Stimulated activated CD4-positive, alpha-beta T cell treated with anti-CD3 and anti-CD28 coated beads, Interleukin-1b, Interleukin-23, amount 100 ng/mL, for 24 hours (primary cell): ENCODE measurements around the gene TEC.
"Not testable (repeated sequence)": the region's sequence is repeated elsewhere in the genome, so short reads cannot be mapped to it uniquely, and the experiment has no call there.

Source experiments
- DNase-seq, 4 experiments: peaks; one replicate each; pipeline ENCODE4 v3.0.0-alpha.2; 2020; ENCODE audit warnings: low read depth in 4 of 4, low spot score in 1 of 4

The TEC gene

DNA sequence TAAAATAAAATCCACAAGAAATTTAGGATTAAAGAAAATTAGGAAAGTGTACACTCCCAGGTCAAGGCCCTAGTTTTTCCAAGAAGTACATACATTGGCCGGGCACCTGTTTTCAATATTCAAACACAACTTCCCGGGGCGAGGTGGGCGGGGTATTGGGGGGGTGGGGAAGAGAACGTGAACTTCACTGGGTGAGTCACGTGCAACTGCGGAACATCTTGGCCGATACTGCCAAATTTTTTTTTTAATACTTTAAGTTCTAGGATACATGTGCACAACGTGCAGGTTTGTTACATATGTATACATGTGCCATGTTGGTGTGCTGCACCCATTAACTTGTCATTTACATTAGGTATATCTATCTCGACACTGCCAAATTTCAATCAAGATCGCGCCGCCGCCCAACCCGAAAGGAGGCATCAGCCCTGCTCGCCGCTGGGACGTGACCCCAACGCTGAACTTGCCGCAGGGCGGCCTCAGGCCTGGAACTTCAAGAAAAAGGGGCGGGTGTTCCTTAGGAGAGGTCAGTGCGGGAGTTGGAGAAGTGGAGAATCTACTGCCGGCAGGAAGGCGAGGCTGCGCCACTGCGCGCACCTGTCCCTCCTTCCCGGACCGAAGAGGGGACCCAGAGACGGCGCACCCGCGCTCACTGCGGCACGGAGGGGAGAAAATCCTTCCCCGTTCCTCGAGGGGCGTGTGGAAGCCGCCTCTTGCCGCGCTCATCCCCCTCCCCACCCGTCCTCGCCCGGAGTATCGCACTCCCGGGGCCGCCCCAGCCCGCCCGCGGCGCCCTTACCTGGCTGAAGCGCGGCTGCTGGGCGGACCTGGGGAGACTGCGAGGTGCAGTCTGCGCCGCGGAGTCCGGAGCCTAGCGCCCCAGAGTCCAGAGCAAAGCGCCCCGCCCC is at the start of gene TEC:
TSS of gene TEC (minus strand) at position 883 of the 905 bp plus-strand sequence. CDS start 41,224 bp downstream, outside the sequence.
- peak; percentile 2 to 28 (median 16) for DNase-seq

- DNase-seq: peak in 1 of 4 experiments; percentile 5
Observed at GRCh38 chr4:48315728-48316630, 46.3 kb upstream of the TEC start.

- DNase-seq: not testable (repeated sequence)
Observed at GRCh38 chr4:48314746-48315145, 45.1 kb upstream of the TEC start.

DNA sequence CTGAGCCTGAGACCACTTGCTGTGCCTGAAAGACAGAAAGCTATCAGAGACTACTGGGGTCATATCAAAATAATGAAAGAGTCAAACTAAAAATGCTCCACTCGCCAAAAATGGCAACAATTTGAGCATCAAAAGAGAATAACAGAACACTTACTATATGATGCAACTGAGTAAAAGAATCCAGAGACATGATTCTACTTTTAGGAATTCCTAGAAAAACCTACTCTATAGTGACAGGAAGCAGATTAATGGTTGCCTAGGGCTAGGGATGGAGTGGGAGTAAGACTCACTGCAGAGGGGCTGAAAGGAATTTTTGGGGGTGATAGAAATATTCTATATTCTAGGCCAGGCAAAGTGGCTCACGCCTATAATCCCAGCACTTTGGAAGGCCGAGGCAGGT is 42.3 kb upstream of the TEC start:
- DNase-seq: no peak

- DNase-seq: no peak
Observed at GRCh38 chr4:48308901-48309300, 39.3 kb upstream of the TEC start.

DNA sequence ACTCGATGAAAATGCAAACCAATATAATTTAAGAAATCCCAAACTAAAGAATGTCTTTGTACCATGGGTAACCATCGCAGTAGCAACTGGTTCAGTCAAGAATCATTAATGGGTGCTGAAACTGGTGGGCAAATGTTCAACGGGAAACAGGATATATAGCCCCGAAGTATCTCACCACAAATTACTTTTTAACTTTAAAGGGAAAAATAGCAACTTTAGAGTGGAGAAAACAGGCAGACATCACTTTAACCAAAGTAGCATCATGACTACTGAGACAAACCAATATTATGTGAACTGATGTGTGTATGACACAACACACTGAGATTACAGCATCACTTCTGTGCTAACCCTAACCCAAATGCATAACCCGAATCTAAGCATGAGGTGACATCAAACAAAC is 37.9 kb upstream of the TEC start:
- DNase-seq: no peak

DNA sequence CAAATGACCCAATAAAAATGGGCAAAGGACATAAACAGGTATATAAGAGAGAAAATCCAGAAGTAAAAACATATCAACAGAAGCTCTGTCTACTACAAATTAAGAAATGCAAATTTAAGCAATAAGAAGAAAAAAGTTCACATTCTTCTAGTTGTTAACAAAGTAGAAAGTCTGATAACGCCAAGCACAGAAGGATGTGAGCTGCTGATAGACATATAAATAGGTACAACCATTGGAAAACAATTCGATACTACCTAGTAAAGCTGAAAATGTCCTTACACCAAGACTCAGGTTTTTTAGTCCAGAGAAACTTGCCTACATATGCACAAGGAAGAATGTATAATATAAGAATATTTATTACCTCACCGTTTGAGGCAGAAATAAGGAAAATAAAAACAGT is 35.9 kb upstream of the TEC start:
- no peak for DNase-seq

DNA sequence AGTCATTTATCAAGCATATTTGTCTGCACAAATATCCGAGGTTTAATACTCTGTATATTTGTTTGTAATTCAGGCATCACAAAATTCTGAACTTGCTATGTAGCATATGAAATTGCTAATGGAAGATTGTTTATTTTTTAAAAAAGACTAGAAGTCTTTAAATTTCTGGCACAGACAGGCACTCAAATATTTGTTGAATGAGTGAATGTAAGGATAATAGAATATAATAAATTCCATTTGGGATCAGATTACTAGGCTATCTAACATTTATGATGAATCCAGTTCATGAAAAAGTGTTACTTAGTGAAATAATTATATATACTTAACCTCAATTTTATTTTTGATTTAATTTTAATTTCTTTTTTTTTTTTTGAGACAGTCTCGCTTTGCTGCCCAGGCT is 30.4 kb upstream of the TEC start:
- no peak for DNase-seq

- no peak for DNase-seq
Observed at GRCh38 chr4:48299560-48299959, 29.9 kb upstream of the TEC start.

GRCh38 chr4:48297256-48297846 is 27.7 kb upstream of the TEC start:
- no peak for DNase-seq

DNA sequence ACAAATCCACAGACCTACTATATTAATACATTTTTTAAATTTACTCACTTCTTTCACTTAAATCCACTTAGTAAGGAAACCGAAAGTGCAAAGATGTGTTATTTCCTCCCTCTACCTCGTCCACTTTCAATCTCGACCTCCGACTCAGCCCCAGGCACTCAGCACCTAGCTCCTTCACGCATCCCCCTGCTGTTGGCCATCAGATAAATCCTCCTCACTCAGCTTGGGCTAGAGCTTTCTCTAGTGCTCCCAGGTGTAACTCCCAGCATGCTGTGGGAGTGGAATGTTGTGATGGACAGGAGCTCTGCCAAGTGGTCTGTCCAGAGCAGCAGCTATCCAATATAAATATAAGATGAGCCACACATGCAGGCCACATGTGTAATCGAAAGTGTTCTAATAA is 26.7 kb upstream of the TEC start:
- no peak for DNase-seq

DNA sequence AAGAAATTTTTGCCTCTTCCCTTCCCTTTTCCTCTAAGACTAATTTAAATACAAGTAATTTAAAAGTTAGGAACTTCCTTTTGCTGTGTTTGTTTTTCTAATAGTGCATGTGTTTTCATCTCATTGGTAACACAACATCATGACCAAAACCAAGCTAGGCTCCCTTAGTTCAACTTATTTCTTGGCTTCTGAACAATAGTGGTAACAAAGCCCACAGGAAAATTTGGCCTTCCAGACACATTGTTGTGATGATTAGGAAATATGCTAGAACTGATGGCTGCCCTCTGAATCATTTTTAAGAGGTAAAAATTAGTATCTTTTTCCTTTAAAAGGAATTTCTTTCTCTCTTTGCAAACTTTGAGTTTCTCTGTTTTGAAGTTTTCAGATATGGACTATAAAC is 25.5 kb upstream of the TEC start:
- no peak for DNase-seq

- not testable (repeated sequence) for DNase-seq
Observed at GRCh38 chr4:48292218-48292790, 22.7 kb upstream of the TEC start.

DNA sequence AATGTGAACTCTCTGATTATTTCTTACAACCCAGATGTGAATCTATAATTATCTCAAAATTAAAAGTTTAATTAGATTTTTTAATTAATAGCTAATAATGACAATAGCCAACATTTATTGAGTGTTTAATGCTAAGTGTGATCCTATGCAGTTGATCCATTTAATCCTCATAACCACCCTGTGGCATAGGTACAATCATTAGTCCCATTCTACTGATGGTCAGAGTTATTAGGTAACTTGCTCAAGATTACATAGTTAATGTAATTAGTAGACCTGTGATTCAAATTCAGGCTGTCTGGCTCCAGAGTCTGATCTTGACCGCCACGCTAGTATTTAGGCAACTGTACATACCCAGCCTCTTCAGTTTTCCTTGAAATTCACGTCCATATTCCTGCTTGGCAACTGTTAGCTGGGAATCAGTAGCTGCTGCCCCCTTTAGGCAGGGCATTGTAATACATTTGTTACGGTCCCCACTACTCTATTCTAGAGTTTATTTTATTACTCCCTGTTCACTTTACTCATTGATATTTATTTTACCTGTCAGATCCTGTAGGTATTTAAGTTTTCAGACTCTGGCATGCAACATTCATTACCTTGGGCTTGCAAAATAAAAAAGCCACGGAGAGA is 20.6 kb upstream of the TEC start:
- DNase-seq: no peak

DNA sequence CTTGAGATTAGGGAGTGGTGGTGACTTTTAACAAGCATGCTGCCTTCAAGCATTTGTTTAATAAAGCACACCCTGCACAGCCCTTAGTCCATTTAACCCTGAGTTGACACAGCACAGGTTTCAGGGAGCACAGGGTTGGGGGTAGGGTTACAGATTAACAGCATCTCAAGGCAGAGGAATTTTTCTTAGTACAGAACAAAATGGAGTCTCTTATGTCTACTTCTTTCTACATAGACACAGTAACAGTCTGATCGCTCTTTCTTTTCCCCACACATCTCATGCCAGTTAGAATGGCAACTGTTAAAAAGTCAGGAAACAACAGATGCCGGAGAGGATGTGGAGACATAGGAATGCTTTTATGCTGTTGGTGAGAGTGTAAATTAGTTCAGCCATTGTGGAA is 16.4 kb upstream of the TEC start:
- not testable (repeated sequence) for DNase-seq

DNA sequence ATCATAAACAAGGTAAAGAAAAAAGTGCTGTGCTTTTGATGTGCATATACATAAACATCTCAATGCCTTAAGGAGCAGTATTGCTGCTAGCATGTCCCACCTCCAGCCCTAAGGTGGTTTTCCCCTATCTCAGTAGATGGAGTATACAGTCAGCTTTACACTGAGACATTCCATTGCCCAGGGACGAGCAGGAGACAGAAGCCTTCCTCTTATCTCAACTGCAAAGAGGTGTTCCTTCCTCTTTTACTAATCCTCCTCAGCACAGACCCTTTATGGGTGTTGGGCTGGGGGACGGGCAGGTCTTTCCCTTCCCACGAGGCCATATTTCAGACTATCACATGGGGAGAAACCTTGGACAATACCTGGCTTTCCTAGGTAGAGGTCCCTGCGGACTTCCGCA is 16.0 kb upstream of the TEC start:
- not testable (repeated sequence) for DNase-seq

DNA sequence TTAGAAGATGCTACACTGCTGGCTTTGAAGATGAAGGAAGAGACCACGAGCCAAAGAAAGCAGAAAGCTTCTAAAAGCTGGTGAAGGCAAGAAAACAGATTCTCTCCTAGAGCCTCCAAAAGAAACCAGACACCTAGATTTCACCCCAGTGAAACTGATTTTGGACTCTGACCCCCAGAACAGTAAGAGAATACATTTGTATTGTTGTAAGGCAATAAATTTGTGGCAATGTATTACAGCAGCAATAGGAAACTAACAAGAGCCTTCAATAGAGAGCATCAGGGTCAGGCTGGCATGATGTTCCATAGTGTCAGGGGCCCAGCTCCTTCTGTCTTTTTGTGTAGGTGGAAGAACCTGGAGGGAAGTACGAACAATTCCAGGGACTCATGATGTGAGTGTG is 6.0 kb upstream of the TEC start:
- DNase-seq: no peak

- no peak for DNase-seq
Observed at GRCh38 chr4:48275247-48275646, 5.6 kb upstream of the TEC start.

- no peak for DNase-seq
Observed at GRCh38 chr4:48271626-48272025, 2.0 kb upstream of the TEC start.

- DNase-seq: no peak
Observed at GRCh38 chr4:48270951-48271473, 1.4 kb upstream of the TEC start.

- no peak for DNase-seq
Observed at GRCh38 chr4:48270523-48270897, 872 bp upstream of the TEC start.
